HG02870 (cell line): ENCODE measurements around the gene MID1IP1.

ENCODE experiments used
- ATAC-seq: cut with Tn5 transposase; IDR thresholded peaks from one replicate; pipeline ENCODE4 v1.9.1; 2021; ENCODE audit warnings: mild to moderate bottlenecking, moderate library complexity; ENCODE audit not compliant: unreplicated experiment

Gene MID1IP1

GRCh38 chrX:38800981-38801845 lies at the start of gene MID1IP1:
Gene MID1IP1 (plus strand): TSS chrX:38801459. CDS start chrX:38804947, 3,488 bp downstream.
- no peak for ATAC-seq

GRCh38 chrX:38754102-38754790 lies 47.0 kb upstream of the MID1IP1 start:
- ATAC-seq: peak; percentile 47

GRCh38 chrX:38754818-38755718 lies 46.2 kb upstream of the MID1IP1 start:
- ATAC-seq: no peak

GRCh38 chrX:38760883-38761282 lies 40.4 kb upstream of the MID1IP1 start:
- ATAC-seq: no peak

GRCh38 chrX:38768079-38768478 lies 33.2 kb upstream of the MID1IP1 start:
- ATAC-seq: no peak

GRCh38 chrX:38770152-38770551 lies 31.1 kb upstream of the MID1IP1 start:
- ATAC-seq: no peak

GRCh38 chrX:38774249-38774648 lies 27.0 kb upstream of the MID1IP1 start:
- no peak for ATAC-seq

- ATAC-seq: no peak
Observed at GRCh38 chrX:38796946-38797345, 4.3 kb upstream of the MID1IP1 start.

- ATAC-seq: no peak
Observed at GRCh38 chrX:38798956-38799355, 2.3 kb upstream of the MID1IP1 start.

GRCh38 chrX:38799995-38800580 lies 1.2 kb upstream of the MID1IP1 start:
- ATAC-seq: no peak

GRCh38 chrX:38803243-38803587 lies 2.0 kb downstream of the MID1IP1 start:
- no peak for ATAC-seq

GRCh38 chrX:38803588-38804431 lies 2.6 kb downstream of the MID1IP1 start:
- peak; percentile 64 for ATAC-seq

GRCh38 chrX:38804432-38804681 lies 3.1 kb downstream of the MID1IP1 start:
- ATAC-seq: peak; percentile 13

GRCh38 chrX:38804682-38805431 lies 3.6 kb downstream of the MID1IP1 start:
- ATAC-seq: peak; percentile 3

- peak; percentile 29 for ATAC-seq
Observed at GRCh38 chrX:38805432-38806389, 4.5 kb downstream of the MID1IP1 start.

- no peak for ATAC-seq
Observed at GRCh38 chrX:38806875-38807621, 5.8 kb downstream of the MID1IP1 start.

- ATAC-seq: no peak
Observed at GRCh38 chrX:38807873-38808272, 6.6 kb downstream of the MID1IP1 start.
